DMS79 treated with DMSO at 0.1 percent for 48 hours (cell line): ENCODE data around the gene LRP1B.

Experiments used
- DNase-seq: peaks from one replicate; lab custom pipeline; 2025; lab: John Stamatoyannopoulos, UW

The LRP1B gene

DNA sequence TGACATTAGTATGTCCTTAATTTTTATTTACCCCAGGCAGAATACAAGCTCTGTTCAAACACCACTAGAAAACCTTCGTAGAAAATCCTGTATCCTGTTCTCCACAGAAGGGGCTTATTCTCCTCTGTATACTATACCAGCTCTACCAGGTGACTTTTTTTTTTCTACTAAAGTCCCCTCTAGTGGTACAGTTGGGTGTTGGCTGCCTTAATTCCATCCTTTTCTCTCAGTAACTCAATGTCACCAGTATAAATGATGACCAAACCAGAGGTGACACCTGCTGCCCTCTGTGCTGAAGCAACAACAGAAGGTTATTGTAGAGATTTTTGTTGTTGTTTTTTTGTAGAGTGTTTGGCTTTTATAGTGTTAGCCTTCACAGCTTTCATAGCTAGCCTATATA is 1322.0 kb downstream of the LRP1B start:
- no peak for DNase-seq

DNA sequence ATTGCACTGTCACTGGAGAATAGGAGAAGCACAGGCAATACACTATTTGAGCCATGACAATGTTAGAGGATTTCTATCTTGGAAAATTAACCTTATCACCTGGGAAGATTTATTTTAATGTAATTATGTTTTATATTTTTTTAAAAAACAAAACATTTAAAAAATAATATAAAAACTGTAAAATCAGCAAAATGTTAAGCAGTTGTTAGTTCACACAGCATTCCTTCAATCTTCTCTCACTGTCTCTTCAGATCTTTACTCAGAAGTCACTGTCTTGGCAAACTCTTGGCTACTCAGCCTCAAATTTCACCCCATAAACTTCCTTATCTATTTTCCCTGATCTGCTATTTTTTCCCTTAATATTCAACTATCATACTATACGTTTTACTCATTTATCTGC is 1322.6 kb downstream of the LRP1B start:
- DNase-seq, result no peak

DNA sequence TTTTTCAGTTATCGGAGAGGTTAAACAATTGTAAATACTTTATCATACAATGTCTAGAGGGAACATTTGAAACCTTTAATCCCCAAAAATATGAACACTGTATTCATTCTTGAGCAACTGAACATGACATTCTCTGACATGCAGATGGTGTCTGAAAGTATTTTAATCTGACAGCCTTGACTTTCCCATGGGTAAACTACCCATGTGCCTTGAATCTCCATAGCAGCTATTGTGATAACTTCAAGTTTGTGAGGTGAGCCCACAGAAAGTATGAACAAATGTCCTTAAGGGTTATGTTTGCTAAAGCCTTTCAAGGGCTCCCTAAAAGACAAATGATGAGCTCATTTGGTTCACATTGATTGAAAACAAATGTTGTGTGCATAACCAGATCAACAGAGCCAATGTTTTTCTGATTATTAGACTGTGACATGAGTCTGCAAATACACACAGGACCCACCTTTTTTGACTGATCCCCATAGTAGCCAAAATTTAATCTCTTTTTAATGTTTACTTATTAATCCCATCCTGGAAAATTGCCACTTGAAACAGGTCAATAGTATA is 1326.0 kb downstream of the LRP1B start:
- DNase-seq, result no peak

DNA sequence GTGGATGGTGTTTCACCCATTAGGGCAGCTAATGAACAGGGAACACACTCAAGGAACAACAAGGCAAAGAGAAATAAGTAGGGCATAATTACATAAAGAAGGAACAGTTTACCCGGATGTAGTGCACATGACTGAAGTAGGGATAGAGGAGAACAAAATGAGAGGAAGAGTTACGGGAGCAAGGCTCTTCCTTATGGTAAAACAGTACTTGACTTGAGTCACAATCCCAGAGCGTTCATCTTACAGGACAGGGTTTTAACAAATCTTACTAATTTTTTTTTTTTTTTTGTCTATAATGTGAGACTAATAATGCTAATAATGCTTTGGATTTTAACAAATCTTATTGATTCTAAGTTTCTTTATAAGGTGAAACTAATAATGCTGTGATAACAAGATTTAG is 1329.5 kb downstream of the LRP1B start:
- DNase-seq, result no peak

DNA sequence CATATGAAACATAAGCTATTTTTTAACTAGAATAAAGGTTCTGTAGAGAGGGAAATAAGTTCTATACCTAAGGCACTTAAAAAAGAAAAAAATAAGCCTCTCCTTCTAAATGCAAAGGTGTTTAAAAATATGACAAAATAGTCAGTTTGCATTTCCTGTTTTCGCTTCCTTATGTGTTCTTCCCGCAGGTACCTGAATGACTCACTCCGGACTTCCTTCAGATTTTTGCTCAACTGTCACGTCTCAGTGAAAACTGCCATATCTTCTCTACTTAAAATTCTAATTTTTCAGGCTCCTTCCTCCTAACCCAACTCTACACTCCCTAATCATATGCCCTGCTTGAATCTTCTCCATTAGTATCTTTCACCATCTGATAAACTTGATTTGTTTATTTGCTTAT is 1333.1 kb downstream of the LRP1B start:
- DNase-seq, result no peak

DNA sequence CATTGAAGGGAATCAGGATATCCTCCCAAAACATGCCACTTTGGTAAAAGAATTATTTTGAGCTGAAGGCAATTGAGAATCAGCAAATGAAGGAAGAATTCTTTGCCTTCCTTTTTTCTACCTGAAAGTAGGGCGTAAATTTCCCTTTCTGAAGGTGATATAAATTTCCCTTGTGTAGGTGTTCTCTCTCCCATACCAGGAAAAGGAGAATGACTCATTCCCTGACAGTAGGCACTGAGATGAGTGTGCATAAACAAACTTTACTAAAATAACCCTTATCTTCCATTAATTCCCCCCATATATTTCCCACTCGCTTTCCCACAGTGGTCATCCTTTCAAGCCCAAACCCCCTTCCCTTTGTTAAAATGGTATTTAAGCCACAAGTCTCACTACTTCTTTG is 1339.0 kb downstream of the LRP1B start:
- no peak for DNase-seq

DNA sequence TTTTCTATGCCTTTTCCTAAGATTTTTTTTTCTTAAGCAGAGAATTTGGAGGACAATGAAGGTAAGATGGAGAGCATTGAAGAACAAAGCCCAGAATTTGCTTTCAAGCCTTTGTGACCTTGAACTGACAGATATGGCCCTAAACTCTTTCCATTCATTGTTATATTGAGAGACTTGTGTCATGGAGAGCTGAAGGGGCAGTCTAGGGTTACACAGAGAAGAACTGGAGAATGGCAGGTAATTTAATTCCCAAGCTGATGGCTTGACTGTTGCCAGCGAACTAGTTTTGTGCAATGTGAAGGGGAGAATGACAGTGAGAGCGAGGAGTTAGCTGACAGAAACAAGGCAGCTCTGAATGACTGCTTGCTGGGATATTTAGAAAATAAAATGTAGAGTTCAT is 1344.2 kb downstream of the LRP1B start:
- DNase-seq, result no peak

DNA sequence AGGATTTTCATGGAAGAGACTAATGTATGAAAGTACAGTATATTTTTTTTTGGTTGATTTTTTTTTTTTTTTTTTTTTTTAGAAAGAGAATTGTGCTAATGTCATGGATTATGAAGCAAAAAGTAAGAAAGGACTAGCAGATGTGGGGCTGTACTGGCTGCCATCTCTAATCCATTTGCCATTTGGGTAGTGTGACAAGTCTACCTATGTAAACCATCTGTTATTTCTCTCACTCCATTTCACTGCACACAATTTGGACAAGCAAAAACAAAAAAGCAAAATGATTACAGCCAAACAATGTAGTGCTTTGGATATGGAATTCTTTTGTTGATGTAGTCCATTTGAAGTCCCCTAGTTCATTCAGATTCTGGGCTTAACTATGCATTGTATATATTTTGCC is 1355.4 kb downstream of the LRP1B start:
- DNase-seq, result no peak

DNA sequence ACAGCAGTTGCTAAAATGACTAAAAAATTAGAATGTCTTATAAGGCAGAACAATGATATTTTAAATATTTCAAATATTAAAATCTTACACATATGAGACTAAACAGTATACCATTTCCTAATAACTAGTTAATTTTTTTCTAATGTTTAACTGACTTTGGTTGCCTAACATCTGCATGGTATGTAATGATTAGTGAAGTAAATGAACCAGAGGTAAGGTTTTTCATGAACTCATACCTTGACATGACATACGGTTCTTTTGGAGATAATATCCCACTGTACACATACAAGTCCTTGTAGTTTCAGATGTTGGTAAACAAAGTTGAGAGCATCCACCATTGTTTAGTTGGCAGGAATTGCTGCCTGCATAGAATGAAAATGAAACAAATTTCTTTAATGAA is 1360.2 kb downstream of the LRP1B start:
- DNase-seq, result no peak

DNA sequence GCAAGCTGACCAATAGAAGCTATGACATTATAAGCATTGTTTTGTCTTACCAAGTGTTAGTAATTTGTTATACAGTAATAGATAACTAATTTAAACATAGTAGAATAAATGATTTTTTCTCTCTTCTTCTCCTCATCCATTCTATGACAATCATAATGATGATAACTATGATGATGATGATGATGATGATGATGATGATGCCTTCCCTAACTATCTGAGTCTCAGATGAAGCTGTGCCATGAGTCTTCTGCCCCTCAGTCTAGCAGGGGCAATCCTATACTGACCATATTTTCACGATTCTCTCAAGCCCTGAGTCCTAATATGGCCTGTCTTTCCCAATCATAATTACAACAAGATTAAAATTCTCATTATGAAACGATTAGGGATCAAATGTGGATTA is 1369.0 kb downstream of the LRP1B start:
- DNase-seq, result no peak

DNA sequence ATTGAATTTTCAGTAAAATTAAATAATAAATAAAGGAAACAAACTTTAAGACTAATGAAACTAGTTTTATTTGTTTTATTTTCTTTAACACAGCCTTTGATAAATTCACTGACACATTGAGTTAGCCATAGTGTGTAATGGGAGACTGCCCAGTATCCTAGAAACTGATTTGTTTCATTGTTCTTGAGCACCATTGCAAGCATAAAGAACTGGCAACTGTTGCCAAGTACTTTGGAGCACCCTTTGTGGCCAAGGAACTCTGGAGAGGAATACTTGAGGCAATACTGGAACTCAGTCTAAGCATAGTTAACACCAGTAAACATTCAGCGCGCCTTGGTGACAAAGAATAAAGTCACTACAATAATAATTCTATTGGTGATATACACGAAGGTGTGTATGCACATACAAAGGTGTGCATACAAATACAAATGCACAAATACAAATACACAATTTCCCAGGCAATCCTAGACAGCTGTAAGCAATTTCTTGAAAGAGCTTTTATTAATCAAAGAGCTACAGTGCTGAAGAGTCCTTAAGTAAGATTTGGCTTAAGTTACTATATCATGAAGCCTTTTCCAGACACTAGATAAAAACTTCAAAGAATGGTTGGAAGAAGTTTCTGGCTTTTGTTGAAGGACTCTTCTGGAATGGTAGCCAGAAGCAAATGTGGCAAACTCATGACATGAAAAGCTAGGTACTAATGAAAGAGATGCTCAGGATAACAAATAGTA is 1371.2 kb downstream of the LRP1B start:
- peak; percentile 9 for DNase-seq

DNA sequence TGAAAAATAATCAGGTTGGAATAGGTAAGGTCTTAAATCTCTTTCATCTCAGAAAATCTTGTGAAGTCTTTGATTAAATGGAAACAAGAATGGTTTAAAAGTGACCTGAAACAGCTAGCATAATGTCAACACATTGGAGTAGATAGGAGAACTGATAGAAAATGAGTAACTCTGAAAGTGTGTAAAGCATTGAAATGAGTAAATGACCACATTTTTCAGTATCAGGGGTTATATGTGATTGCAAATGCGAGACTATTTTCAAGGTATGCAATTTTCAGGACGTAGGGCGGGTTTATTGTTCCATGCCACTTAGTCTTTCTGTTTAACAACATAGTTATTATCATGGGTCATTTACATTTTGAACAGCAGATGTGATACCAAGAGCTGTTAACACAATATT is 1383.2 kb downstream of the LRP1B start:
- no peak for DNase-seq

DNA sequence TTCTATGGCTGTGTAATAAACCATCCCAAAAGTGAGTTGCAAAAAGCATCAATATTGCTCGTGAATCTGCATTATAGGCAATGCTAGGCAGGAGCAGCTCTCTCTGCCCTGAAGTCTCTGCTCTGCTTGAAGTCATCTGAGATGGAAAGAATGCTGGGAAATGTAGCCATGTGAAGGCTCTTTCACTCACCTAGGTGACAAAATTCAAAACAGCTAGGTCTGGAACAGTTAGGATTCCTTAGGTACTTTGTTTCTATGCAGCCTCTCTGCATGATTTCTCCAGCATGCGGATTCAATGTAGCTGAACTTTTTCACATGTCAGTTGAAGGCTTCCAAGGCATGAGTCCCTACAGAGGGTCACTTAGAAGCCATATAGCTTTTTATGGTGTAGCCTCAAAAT is 1383.7 kb downstream of the LRP1B start:
- no peak for DNase-seq

DNA sequence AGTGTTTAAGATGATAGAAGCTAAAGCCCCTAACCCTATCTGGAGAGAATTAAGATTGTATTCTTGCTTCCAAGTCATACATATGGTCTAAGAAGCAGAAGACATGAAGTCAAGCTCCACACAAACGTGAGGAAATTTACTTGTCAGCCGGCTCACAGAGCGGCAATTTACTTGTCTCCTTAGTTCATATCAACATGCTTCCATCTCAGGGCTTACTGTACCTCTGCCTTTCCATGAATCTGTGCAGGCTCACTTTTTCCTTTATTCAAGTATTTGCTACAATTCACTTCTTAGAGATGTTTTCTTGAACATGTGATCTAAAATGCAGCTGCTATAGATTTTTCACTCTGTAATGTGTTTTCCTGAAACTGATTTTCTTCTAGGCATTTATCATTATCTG is 1386.4 kb downstream of the LRP1B start:
- DNase-seq, result no peak

DNA sequence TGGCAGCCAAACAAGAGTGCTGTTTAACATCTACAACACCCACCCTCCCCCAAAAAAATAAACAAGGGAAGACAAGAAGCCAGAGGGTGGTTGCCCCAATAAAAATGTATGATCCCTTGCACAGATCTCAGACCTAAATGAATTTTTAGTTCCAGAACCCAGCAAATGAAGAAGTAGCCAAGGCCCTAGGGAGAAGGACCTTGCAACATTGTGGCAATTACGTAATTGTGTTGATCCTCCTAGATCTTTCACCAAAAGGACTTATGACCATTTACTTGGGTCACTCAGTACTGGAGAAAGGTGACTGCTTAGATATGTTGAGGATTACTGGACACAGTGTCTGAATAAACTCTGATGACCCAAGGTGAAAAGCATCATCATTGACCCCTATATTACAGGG is 1393.8 kb downstream of the LRP1B start:
- no peak for DNase-seq

DNA sequence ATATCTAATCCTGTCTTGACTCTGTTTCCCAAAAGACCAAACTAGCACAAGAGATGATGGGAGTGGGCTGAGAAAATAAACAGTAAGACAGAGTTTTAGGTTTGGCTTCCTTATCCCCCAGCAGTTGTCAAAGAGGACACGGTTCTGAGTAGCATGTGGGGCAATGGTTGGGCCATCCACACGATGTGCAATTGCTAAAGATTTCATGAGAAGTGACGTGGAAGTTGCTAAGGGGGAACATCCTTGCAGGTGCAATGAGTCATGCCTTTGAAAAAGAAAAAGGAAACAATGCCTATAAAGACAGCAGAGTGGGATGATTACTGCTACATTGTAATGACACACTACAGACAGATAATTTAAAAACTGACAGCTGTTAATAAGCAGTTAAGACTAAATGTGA is 1395.8 kb downstream of the LRP1B start:
- DNase-seq, result no peak

DNA sequence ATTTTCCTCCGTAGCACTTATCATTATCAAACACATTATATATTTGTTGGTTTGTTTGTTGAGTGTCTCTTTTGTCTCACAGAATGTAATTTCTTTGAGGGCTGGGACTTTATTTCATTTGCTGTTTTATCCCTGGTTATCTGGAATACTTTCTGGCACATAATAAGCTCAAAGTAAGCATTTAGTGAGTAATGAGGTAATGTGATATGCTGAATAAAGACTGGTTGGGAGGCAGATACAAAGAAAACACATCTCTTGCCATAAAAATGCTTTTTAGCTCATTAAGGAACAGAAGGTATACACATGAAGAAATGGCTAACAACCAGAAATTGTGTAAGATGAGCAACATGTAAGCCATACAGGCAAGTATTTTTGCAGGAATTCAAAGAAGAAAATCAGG is 1411.8 kb downstream of the LRP1B start:
- DNase-seq, result no peak

DNA sequence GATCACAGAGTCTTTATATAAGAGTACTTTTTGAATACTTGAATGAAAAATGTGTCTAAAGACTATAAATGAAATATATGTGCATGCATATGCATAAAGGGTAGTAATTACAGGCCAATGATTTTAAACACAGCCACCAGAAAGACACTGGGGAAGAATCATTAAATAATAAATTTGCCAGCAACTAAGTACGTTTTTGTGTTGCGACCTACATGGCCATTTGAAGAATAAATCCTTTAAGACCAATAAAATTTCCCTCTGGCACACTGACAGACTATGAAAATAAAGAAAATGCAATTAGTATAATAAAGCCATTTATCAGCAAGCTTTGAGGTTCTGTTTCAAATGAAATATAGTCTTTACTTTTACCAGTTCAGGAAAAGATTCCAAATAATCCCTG is 1413.3 kb downstream of the LRP1B start:
- DNase-seq, result no peak

DNA sequence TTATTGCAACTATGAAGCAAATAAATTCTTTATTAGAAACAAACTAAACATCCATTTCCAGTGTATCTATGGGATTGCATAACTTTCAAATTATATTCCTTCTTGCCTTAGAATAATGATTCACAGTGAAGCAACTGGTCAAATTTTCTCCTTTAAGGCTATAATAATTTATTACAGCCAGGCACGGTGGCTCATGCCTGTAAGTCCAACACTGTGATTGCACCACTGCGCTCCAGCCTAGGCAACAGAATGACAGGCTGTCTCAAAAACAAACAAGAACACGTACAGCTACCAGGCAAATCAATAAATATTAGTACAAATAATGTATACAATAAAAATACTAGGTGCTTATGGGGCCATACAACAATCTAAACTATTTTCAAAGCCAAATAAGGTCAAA is 1416.2 kb downstream of the LRP1B start:
- no peak for DNase-seq

DNA sequence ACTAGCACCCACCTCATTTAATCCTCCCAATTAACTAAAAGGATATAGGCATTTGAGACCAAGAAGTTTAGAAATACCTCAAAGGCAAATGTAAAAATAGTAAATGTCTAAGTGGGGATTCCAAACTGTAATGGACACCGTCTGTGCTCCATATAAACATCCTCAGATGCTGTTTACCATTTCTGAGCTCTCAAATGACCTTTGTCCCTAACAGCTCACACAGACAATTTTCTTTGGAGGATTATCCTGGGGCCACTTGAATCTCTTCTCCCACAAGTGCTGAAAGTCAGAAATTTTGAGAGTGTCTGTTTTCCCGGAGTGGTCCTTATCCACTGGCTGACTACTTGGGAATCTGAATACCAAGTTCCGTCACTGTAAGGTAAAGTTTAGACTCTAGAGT is 1418.9 kb downstream of the LRP1B start:
- no peak for DNase-seq

DNA sequence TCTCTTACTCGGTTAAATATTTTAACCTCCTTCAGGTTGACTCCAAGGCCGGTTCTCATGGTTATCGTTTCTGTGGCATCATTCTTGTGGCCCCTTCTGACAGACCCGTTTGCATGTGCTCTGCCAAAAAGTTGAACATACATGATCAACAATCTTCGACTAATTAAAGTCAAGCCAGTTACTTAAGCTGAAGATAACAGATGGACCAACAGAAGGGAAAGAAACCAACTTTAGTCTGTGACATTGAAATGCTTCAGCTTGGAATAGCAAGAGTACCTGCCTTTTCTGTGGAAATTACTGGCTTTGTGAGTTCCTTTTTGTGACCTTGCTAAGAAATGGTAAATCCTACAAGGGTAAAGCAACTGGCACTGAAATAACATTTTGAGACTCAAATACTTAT is 1429.1 kb downstream of the LRP1B start:
- no peak for DNase-seq

DNA sequence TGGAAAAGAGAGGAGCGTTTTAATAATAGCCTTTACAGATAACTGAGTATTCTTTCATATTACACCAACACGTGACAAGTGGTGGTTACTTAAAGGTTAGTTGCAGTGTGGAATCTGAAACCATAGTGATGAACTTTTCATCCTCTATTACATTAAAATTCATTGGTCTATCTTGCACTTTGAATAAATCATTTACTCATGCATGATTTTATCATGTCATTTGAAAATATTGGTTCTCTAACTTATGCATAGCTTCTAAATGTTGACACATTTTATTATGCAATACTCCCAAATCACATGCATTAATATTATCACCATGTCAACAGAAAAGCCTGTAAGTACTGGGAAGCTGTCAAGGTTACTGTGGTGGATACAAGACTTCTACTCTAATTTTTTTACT is 1432.2 kb downstream of the LRP1B start:
- DNase-seq, result no peak

DNA sequence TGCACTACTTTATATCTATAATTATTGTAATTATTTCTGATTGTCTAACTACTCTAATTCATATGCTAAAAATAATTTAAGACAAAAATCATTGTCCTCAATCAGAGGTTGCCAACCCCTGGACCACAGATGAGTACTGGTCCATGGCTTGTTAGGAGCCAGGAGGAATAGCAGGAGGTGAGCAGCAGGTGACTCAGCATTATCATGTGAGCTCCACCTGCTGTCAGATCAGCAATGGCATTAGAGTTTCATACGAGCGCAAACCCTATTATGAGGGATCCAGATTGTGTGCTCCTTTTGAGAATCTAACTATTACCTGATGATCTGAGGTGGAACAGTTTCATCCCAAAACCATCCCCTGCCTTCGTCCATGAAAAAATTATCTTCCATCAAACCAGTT is 1434.4 kb downstream of the LRP1B start:
- no peak for DNase-seq

DNA sequence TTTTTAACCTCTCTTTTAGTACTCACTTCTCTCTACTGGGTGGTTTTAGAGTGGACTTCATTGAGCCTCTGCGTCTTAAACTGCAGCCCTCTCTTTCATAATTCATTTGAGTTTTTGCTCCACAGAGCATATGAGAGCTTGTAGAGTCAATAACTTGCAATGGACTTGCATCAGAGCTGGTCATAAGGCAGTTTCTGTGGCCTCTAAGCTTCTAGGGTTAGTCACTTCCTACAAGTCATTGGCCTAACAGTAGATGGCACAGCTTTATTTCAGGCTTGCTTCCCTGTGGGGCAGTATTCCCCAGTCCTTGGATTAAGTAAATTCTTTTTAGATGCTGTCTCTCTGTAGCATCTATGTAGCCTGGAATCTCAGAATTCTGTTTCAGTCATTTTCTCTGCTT is 1435.7 kb downstream of the LRP1B start:
- no peak for DNase-seq
